SU-DHL-6 (cell line): ENCODE results near the gene TBC1D16.

ENCODE experiments used
- H2AFZ ChIP-seq: fragments of 200-600 bp; sonication (generic); 2 replicates; pipeline ENCODE4 v1.6.1; 2014; ENCODE audit warnings: low read depth, mild to moderate bottlenecking, moderate library complexity, mixed read lengths, antibody characterized with exemption, low read length; ENCODE audit not compliant: severe bottlenecking
- H3F3A ChIP-seq: fragments of 200-600 bp; shearing (Covaris generic); 2 replicates; pipeline ENCODE4 v1.6.0; 2016; ENCODE audit warnings: antibody characterized with exemption, mild to moderate bottlenecking; ENCODE audit not compliant: insufficient read depth
- H3K27ac ChIP-seq: fragments of 200-600 bp; sonication (generic); 2 replicates; pipeline ENCODE4 v1.5.1; 2016; ENCODE audit warnings: low read depth, mild to moderate bottlenecking, low read length, moderate library complexity, mixed read lengths
- H3K27me3 ChIP-seq: fragments of 200-600 bp; sonication (generic), shearing (Covaris generic); 2 replicates; pipeline ENCODE4 v1.6.0; 2014; ENCODE audit warnings: mild to moderate bottlenecking, low read length
- H3K36me3 ChIP-seq: fragments of 200-600 bp; sonication (generic); 2 replicates; pipeline ENCODE4 v1.6.1; 2014; ENCODE audit warnings: mild to moderate bottlenecking, low read length, mixed read lengths
- H3K4me2 ChIP-seq: fragments of 300-600, 200-600 bp; shearing (Covaris generic), sonication (generic); 2 replicates; pipeline ENCODE4 v1.6.0; 2014; ENCODE audit warnings: low read length, low read depth, mild to moderate bottlenecking; ENCODE audit not compliant: poor library complexity, severe bottlenecking
- H3K4me3 ChIP-seq: fragments of 200-600 bp; sonication (generic); 2 replicates; pipeline ENCODE4 v1.5.1; 2014; ENCODE audit warnings: antibody characterized with exemption, low read length, mild to moderate bottlenecking, mixed read lengths; ENCODE audit not compliant: insufficient read depth, poor library complexity, severe bottlenecking
- H3K79me2 ChIP-seq: fragments of 200-600 bp; sonication (generic); 2 replicates; pipeline ENCODE4 v1.6.1; 2014; ENCODE audit warnings: mild to moderate bottlenecking, low read length, moderate library complexity; ENCODE audit not compliant: insufficient read depth
- H3K9ac ChIP-seq: fragments of 200-600 bp; sonication (generic); 2 replicates; pipeline ENCODE4 v1.7.0; 2014; ENCODE audit warnings: mild to moderate bottlenecking, low read length
- H3K9me2 ChIP-seq: fragments of 200-600 bp; sonication (generic); replicated peaks from 2 replicates; pipeline ENCODE4 v1.6.1; 2014; ENCODE audit warnings: low read length; ENCODE audit not compliant: insufficient read depth
- H3K9me3 ChIP-seq: fragments of 200-600 bp; sonication (generic); 2 replicates; pipeline ENCODE4 v1.6.1; 2014; ENCODE audit warnings: low read length, mixed read lengths; ENCODE audit not compliant: insufficient read depth
- H4K20me1 ChIP-seq: fragments of 200-600 bp; sonication (generic); 2 replicates; pipeline ENCODE4 v1.6.1; 2014; ENCODE audit warnings: low read depth, mild to moderate bottlenecking, antibody characterized with exemption, low read length, moderate library complexity, mixed read lengths
- CTCF ChIP-seq: fragments of 200-600 bp; sonication (generic); IDR thresholded peaks from one replicate; pipeline ENCODE4 v1.5.1; 2017; ENCODE audit warnings: antibody characterized with exemption, mild to moderate bottlenecking, low read length, moderate library complexity; ENCODE audit not compliant: insufficient read depth, poor library complexity, severe bottlenecking
- EZH2phosphoT487 ChIP-seq: fragments of 200-600 bp; sonication (generic), shearing (Covaris generic); conservative IDR thresholded peaks from 2 replicates; pipeline ENCODE4 v1.6.1; 2018; ENCODE audit warnings: mild to moderate bottlenecking, antibody characterized with exemption, low read length, moderate library complexity, mixed read lengths

The TBC1D16 gene

DNA sequence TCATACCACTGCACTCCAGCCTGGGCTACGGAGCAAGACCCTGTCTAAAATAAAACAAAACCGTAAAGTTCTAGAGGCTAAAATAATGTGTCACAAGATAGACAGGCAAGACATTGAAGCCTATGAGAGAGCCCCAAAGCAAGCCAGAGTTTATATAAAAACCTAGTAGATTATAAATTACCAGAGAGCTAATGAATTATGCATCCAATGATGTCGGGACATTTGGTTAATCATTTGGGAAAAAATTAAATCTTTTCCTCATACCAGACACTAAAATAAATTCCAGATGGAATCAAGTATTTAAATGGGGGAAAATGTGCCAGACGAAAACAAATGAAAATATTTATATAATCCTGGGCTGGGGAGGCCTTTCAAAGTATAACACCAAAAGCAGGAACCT is 25.0 kb upstream of the TBC1D16 start:
- Histone ChIP-seq H3K9me2 (no peaks in the 10 kb centered on the region), H2AFZ (no peak overlapping the region), H3K27ac (no peak overlapping the region)

DNA sequence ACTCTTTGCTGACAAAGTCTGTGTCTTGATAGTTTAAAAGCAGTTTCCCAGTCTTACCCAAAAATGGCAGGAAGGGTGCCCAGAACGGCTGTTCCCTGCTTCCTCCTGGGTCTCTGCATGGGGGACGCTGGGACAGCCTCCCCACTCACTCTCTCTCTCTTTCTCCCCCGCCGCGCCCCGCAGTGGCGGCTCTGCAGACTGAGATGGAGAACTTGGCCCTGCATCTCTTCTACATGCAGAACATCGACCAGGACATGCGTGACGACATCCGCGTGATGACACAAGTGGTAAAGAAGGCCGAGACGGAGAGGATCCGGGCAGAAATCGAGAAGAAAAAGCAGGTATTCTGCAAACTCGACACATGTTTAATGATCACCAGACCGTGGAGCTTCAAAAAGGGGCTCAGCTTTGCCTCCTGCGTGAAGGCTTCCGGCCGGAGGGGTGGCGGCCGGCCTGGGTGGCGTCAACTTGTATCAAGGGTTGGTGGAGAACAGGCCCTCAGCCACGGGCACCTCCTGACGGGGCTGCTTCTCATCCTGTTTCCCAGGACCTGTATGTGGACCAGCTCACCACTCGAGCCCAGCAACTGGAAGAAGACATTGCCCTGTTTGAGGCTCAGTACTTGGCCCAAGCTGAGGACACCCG is 22.8 kb upstream of the TBC1D16 start:
- no peaks in the 10 kb centered on the region for H3K36me3 ChIP-seq
- no peaks in the 10 kb centered on the region for H3K9me2 ChIP-seq
- no peaks in the 10 kb centered on the region for H3F3A ChIP-seq
- no peaks in the 10 kb centered on the region for H4K20me1 ChIP-seq
- H3K27me3 ChIP-seq = no peaks in the 10 kb centered on the region
- H3K27ac ChIP-seq = no peak overlapping the region
- TF ChIP-seq CTCF (no peak), EZH2phosphoT487 (no peak)
- no peaks in the 10 kb centered on the region for H3K9me3 ChIP-seq
- no peak overlapping the region for H3K4me3 ChIP-seq
- no peaks in the 10 kb centered on the region for H3K79me2 ChIP-seq
- H3K9ac ChIP-seq = no peak overlapping the region
- H3K4me2 ChIP-seq = no peak overlapping the region
- H2AFZ ChIP-seq = no peak overlapping the region

More for the DNA sequence above, 25.0 kb upstream of the TBC1D16 start:
- H4K20me1 ChIP-seq = no peaks in the 10 kb centered on the region
- no peaks in the 10 kb centered on the region for H3K9me3 ChIP-seq
- no peaks in the 10 kb centered on the region for H3K79me2 ChIP-seq
- TF ChIP-seq EZH2phosphoT487 (no peak), CTCF (no peak)
- no peak overlapping the region for H3K4me3 ChIP-seq
- H3K4me2 ChIP-seq = no peak overlapping the region
- no peaks in the 10 kb centered on the region for H3K36me3 ChIP-seq
- no peaks in the 10 kb centered on the region for H3K27me3 ChIP-seq
- no peak overlapping the region for H3K9ac ChIP-seq
- H3F3A ChIP-seq = no peaks in the 10 kb centered on the region

GRCh38 chr17:80055597-80055996 is 19.9 kb upstream of the TBC1D16 start:
- H2AFZ ChIP-seq = no peak overlapping the region
- H3K79me2 ChIP-seq = no peaks in the 10 kb centered on the region
- no peaks in the 10 kb centered on the region for H3K27me3 ChIP-seq
- no peaks in the 10 kb centered on the region for H3K9me3 ChIP-seq
- no peak overlapping the region for H3K9ac ChIP-seq
- H3K36me3 ChIP-seq = no peaks in the 10 kb centered on the region
- H3K9me2 ChIP-seq = no peaks in the 10 kb centered on the region
- no peak overlapping the region for H3K4me2 ChIP-seq
- TF ChIP-seq CTCF = no peak
- no peak for TF ChIP-seq EZH2phosphoT487
- H3K27ac ChIP-seq = no peak overlapping the region
- H3K4me3 ChIP-seq = no peak overlapping the region
- no peaks in the 10 kb centered on the region for H3F3A ChIP-seq
- no peaks in the 10 kb centered on the region for H4K20me1 ChIP-seq
